LNCAP (cell line): ENCODE measurements around the gene GSTM4.

Experiments
- CTCF ChIP-seq: fragments of 450-650 bp; IDR thresholded peaks from 2 replicates; pipeline ENCODE4 v1.5.1; 2017; ENCODE audit warnings: mild to moderate bottlenecking

The GSTM4 gene

GRCh38 chr1:109622137-109622892, 33.6 kb upstream of the GSTM4 start:
- TF ChIP-seq CTCF = no peak

- TF ChIP-seq CTCF = no peak
These were observed 33.0 kb upstream of the GSTM4 start for GRCh38 chr1:109622895-109623294.

- TF ChIP-seq CTCF = no peak
These were observed 32.2 kb upstream of the GSTM4 start for GRCh38 chr1:109623601-109624161.

- TF ChIP-seq CTCF = no peak
These were observed 31.5 kb upstream of the GSTM4 start for GRCh38 chr1:109624201-109625010.

- TF ChIP-seq CTCF = no peak
These were observed 30.7 kb upstream of the GSTM4 start for GRCh38 chr1:109625176-109625575.

- TF ChIP-seq CTCF = no peak
These were observed 30.0 kb upstream of the GSTM4 start for GRCh38 chr1:109625601-109626560.
